Prostate gland (tissue), 2 donors: ENCODE measurements around the gene C6orf52. TPM values are rescaled to one million over a fixed set of nuclear protein-coding genes. Genes with fewer than 3 reads are reported as not detected.
"Not testable (repeated sequence)": the region's sequence is repeated elsewhere in the genome, so short reads cannot be mapped to it uniquely, and the experiment has no call there.

Source experiments
- DNase-seq: peaks from one replicate; pipeline ENCODE4 v3.0.0-alpha.2; 2019; ENCODE audit warnings: low spot score
- H3K27ac ChIP-seq, 2 donors: fragments of 200-600 bp; sonication (generic); 2 replicates each; pipeline ENCODE4 v1.5.1; 2017 to 2019
- H3K27me3 ChIP-seq: fragments of 200-600 bp; sonication (generic); replicated peaks from 2 replicates; pipeline ENCODE4 v1.5.1; 2019; ENCODE audit not compliant: insufficient read depth
- H3K36me3 ChIP-seq, 2 donors: fragments of 200-600 bp; sonication (generic); 1 replicate in 1 of 2; 2 replicates in 1 of 2; pipeline versions ENCODE4 v1.5.1 to v1.8.1; 2017 to 2019
- H3K4me1 ChIP-seq: fragments of 200-600 bp; sonication (generic); replicated peaks from 2 replicates; pipeline ENCODE4 v1.5.1; 2019
- H3K4me3 ChIP-seq, 2 donors: fragments of 200-600 bp; sonication (generic); 2 replicates each; pipeline ENCODE4 v1.5.1; 2017 to 2019
- H3K9me3 ChIP-seq: fragments of 200-600 bp; sonication (generic); 2 replicates; pipeline ENCODE4 v1.5.1; 2017
- CTCF ChIP-seq, 4 experiments: fragments of 200-600 bp in 2 of 4; fragments of 450-650 bp in 2 of 4; sonication (generic) in 2 of 4; IDR thresholded peaks; 1 replicate in 3 of 4; 2 replicates in 1 of 4; pipeline ENCODE4 v1.5.1; 2016 to 2019; ENCODE audit warnings: antibody characterized with exemption in 4 of 4, mild to moderate bottlenecking in 2 of 4, moderate library complexity in 2 of 4
- POLR2A ChIP-seq: fragments of 450-650 bp; IDR thresholded peaks from one replicate; pipeline ENCODE4 v1.6.1; 2016; ENCODE audit warnings: antibody characterized with exemption, mild to moderate bottlenecking
- POLR2AphosphoS5 ChIP-seq: sonication (generic); formaldehyde crosslinking; IDR thresholded peaks from one replicate; pipeline ENCODE4 v1.6.1; 2017; ENCODE audit warnings: antibody characterized with exemption
- WGBS: methylation state at CpG from one replicate; pipeline ENCODE4 v1.1.5; 2018; 5-methylcytosine and 5-hydroxymethylcytosine counted together
- intact Hi-C: fragments of 100-400 bp; cut with DNase I; formaldehyde crosslinking; loops from one replicate; pipeline ENCODE4 v1.14.2; 2022
- total RNA-seq, 2 donors: library from RNA; depleted of rRNA; stranded (reverse); fragments of >200 nt; gene quantifications; one replicate each; pipeline ENCODE4 v1.1.0, GENCODE V29; 2016

Gene C6orf52
- 1 to 10 TPM in 1 of 2 donors, not detected in 1; 3.3 TPM for total RNA-seq

GRCh38 chr6:10694302-10695085 is at the start of gene C6orf52, which contains the start of gene PAK1IP1:
Gene C6orf52 (minus strand): TSS chr6:10694616. CDS start chr6:10687550, 7,066 bp downstream.
Gene PAK1IP1 (plus strand): TSS chr6:10694972. CDS start chr6:10694986, 14 bp downstream.
- Histone ChIP-seq H3K36me3 (no peaks in the 10 kb centered on the region), H3K4me3 (peak within 1 kb of the TSS; percentile 68 to 90), H3K27me3 (no peaks in the 10 kb centered on the region), H3K9me3 (no peaks in the 10 kb centered on the region), H3K27ac (peak within 1 kb of the TSS; percentile 92 to 94), H3K4me1 (peaks cover 9% of the 10 kb centered on the region)
- TF ChIP-seq POLR2A = peak; percentile 80
- TF ChIP-seq CTCF (IDR thresholded peaks at IDR 0.05) = peak in 1 of 4 experiments; percentile 4
- peak; percentile 92 for TF ChIP-seq POLR2AphosphoS5
- intact Hi-C loops = loop anchor here (2.0 to 10.0 kb wide), 2 partner anchors 28 to 80 kb away; partner anchors contain the start of gene TMEM14C
- peak; percentile 94 for DNase-seq
- under 1% methylated on average over 53 of the region's 53 CpGs for WGBS

DNA sequence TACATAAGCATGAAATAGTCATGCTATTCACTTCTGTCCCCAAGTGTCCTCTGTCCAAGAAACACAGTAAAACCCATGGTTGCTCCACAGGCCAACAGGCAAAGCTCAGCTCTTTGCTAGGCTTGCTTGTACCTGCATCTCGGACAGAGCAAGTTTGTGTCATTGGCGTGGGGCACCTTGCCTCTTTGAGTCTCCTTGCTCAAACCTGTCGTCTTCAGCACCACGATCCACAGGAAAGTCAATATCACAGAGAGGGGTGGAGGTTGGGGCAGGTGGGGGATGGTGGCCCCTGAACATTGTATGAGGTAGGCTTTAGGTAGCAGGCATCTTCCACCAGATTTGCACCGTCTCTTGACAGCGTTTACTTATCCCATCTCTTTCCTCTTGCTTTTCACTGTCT is 49.1 kb upstream of the C6orf52 start:
- intact Hi-C loops = loop anchor here (10.0 kb wide), 1 partner anchor 229 kb away; no protein-coding TSS in a partner anchor
- no peaks in the 10 kb centered on the region for H3K27me3 ChIP-seq
- H3K27ac ChIP-seq = no peak overlapping the region
- no peak overlapping the region for H3K4me3 ChIP-seq
- no peaks in the 10 kb centered on the region for H3K4me1 ChIP-seq
- H3K9me3 ChIP-seq = no peaks in the 10 kb centered on the region
- H3K36me3 ChIP-seq = no peaks in the 10 kb centered on the region
- no peak for DNase-seq
- TF ChIP-seq CTCF (IDR thresholded peaks at IDR 0.05) (no peak), POLR2A (no peak), POLR2AphosphoS5 (no peak)
- WGBS = 82% methylated on average over 6 of the region's 6 CpGs

GRCh38 chr6:10742251-10742650 is 47.8 kb upstream of the C6orf52 start:
- Histone ChIP-seq H3K27ac (no peak overlapping the region), H3K4me1 (no peaks in the 10 kb centered on the region), H3K9me3 (no peaks in the 10 kb centered on the region), H3K27me3 (no peaks in the 10 kb centered on the region), H3K4me3 (no peak overlapping the region), H3K36me3 (no peaks in the 10 kb centered on the region)
- intact Hi-C loops = loop anchor here (10.0 kb wide), 1 partner anchor 227 kb away; no protein-coding TSS in a partner anchor
- DNase-seq = no peak
- TF ChIP-seq POLR2AphosphoS5 (no peak), CTCF (IDR thresholded peaks at IDR 0.05) (no peak), POLR2A (no peak)
- 88% methylated on average over 12 of the region's 12 CpGs for WGBS

DNA sequence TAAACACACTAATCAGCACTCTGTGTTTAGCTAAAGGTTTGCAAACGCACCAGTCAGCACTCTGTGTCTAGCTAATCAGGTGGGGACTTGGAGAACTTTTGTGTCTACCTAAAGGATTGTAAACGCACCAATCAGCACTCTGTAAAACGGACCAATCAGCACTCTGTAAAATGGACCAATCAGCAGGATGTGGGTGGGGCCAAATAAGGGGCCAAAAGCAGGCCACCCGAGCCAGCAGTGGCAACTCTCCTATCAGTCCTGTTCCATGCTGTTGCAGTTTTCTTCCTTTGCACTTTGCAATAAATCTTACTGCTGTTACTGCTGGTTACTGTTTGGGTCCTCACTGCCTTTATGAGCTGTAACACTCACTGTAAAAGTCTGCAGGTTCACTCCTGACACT is 47.2 kb upstream of the C6orf52 start:
- intact Hi-C loops = loop anchor here (10.0 kb wide), 1 partner anchor 227 kb away; no protein-coding TSS in a partner anchor
- H3K27me3 ChIP-seq, H3K4me1 ChIP-seq, DNase-seq, H3K9me3 ChIP-seq, H3K36me3 ChIP-seq, H3K4me3 ChIP-seq, H3K27ac ChIP-seq: not testable (repeated sequence)
- 92% methylated on average over 4 of the region's 4 CpGs for WGBS

GRCh38 chr6:10740061-10740460 is 45.6 kb upstream of the C6orf52 start:
- no peaks in the 10 kb centered on the region for H3K36me3 ChIP-seq
- H3K27ac ChIP-seq = no peak overlapping the region
- no peaks in the 10 kb centered on the region for H3K4me1 ChIP-seq
- H3K4me3 ChIP-seq = no peak overlapping the region
- no peaks in the 10 kb centered on the region for H3K9me3 ChIP-seq
- DNase-seq = no peak
- H3K27me3 ChIP-seq = no peaks in the 10 kb centered on the region
- intact Hi-C loops = loop anchor here (10.0 kb wide), 1 partner anchor 225 kb away; no protein-coding TSS in a partner anchor
- TF ChIP-seq POLR2AphosphoS5 (no peak), CTCF (IDR thresholded peaks at IDR 0.05) (no peak), POLR2A (no peak)
